ENCODE results near the gene RNF208.

DNA sequence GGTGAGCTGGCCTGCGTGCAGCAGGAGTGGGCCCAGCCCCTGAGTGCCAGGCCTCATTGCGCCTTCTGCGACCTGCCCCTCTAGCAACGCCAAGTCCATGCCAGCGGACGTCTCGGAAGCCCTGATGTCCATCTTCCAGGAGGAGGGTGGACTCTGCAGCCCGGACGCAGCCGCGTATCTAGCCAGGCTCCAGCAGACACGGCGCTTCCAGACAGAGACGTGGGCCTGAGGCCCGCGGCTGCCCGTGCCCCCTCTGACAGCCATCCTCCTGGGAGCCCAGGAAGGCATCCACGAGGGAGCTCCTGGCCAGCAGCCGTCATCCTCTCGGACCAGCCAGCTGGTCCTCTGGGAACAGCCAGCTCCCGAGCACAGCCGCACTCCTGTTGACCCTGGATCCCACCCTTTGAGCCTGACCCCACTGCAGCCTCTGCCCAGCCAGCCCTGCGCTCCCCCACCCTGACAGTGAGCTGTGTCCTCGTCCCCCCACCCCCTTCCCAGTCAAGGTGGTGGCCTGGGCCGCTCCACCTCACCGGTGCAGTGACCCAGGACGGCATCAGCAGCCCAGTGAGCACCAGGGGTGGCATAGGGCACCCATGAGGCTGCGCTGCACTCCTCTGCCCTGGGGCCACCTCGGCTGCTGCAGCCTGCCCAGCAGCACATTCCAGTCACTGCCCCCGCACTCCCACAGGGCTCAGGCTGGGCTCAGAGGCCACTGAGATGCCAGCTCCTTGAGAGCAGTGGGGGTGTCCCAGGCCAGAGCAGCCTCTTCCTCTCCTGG, 5.7 kb downstream of the RNF208 start:
- 0 out of 2 replicates have a peak, but pooled peaks have one; percentile 3 for TF ChIP-seq POLR2A (IDR thresholded peaks at IDR 0.05; ENCODE audit: low read depth, low read length)
- TF ChIP-seq RFX5 (IDR thresholded peaks at IDR 0.05; ENCODE audit: low read depth, low read length): no peak
- TF ChIP-seq, protein P1, sequence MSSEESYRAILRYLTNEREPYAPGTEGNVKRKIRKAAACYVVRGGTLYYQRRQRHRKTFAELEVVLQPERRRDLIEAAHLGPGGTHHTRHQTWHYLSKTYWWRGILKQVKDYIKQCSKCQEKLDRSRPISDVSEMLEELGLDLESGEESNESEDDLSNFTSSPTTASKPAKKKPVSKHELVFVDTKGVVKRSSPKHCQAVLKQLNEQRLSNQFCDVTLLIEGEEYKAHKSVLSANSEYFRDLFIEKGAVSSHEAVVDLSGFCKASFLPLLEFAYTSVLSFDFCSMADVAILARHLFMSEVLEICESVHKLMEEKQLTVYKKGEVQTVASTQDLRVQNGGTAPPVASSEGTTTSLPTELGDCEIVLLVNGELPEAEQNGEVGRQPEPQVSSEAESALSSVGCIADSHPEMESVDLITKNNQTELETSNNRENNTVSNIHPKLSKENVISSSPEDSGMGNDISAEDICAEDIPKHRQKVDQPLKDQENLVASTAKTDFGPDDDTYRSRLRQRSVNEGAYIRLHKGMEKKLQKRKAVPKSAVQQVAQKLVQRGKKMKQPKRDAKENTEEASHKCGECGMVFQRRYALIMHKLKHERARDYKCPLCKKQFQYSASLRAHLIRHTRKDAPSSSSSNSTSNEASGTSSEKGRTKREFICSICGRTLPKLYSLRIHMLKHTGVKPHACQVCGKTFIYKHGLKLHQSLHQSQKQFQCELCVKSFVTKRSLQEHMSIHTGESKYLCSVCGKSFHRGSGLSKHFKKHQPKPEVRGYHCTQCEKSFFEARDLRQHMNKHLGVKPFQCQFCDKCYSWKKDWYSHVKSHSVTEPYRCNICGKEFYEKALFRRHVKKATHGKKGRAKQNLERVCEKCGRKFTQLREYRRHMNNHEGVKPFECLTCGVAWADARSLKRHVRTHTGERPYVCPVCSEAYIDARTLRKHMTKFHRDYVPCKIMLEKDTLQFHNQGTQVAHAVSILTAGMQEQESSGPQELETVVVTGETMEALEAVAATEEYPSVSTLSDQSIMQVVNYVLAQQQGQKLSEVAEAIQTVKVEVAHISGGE (CRISPR knock-in tag; IDR thresholded peaks at IDR 0.05): no peak
- TF ChIP-seq, protein P2, sequence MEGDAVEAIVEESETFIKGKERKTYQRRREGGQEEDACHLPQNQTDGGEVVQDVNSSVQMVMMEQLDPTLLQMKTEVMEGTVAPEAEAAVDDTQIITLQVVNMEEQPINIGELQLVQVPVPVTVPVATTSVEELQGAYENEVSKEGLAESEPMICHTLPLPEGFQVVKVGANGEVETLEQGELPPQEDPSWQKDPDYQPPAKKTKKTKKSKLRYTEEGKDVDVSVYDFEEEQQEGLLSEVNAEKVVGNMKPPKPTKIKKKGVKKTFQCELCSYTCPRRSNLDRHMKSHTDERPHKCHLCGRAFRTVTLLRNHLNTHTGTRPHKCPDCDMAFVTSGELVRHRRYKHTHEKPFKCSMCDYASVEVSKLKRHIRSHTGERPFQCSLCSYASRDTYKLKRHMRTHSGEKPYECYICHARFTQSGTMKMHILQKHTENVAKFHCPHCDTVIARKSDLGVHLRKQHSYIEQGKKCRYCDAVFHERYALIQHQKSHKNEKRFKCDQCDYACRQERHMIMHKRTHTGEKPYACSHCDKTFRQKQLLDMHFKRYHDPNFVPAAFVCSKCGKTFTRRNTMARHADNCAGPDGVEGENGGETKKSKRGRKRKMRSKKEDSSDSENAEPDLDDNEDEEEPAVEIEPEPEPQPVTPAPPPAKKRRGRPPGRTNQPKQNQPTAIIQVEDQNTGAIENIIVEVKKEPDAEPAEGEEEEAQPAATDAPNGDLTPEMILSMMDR (IDR thresholded peaks at IDR 0.05 in 2 of 3, conservative IDR thresholded peaks at IDR 0.05 in 1 of 3; ENCODE audit: control insufficient read depth in 2 of 3, extremely low read depth in 1 of 3, insufficient read depth in 1 of 3, low read depth in 3 of 3, low read length in 3 of 3): no peak
- no peak for TF ChIP-seq EP300 (IDR thresholded peaks at IDR 0.05; ENCODE audit: borderline replicate concordance in 1 of 2, control insufficient read depth in 1 of 2, low read depth in 2 of 2, low read length in 2 of 2)
- TF ChIP-seq, protein P3, sequence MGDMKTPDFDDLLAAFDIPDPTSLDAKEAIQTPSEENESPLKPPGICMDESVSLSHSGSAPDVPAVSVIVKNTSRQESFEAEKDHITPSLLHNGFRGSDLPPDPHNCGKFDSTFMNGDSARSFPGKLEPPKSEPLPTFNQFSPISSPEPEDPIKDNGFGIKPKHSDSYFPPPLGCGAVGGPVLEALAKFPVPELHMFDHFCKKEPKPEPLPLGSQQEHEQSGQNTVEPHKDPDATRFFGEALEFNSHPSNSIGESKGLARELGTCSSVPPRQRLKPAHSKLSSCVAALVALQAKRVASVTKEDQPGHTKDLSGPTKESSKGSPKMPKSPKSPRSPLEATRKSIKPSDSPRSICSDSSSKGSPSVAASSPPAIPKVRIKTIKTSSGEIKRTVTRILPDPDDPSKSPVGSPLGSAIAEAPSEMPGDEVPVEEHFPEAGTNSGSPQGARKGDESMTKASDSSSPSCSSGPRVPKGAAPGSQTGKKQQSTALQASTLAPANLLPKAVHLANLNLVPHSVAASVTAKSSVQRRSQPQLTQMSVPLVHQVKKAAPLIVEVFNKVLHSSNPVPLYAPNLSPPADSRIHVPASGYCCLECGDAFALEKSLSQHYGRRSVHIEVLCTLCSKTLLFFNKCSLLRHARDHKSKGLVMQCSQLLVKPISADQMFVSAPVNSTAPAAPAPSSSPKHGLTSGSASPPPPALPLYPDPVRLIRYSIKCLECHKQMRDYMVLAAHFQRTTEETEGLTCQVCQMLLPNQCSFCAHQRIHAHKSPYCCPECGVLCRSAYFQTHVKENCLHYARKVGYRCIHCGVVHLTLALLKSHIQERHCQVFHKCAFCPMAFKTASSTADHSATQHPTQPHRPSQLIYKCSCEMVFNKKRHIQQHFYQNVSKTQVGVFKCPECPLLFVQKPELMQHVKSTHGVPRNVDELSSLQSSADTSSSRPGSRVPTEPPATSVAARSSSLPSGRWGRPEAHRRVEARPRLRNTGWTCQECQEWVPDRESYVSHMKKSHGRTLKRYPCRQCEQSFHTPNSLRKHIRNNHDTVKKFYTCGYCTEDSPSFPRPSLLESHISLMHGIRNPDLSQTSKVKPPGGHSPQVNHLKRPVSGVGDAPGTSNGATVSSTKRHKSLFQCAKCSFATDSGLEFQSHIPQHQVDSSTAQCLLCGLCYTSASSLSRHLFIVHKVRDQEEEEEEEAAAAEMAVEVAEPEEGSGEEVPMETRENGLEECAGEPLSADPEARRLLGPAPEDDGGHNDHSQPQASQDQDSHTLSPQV (IDR thresholded peaks at IDR 0.05): no peak
- no peak for TF ChIP-seq CBX3 (IDR thresholded peaks at IDR 0.05; ENCODE audit: borderline replicate concordance, low read depth)
